GM19328 (cell line): ENCODE measurements around the gene PGK1.
"Not testable (repeated sequence)": the region's sequence is repeated elsewhere in the genome, so short reads cannot be mapped to it uniquely, and the experiment has no call there.

Source experiments
- ATAC-seq: cut with Tn5 transposase; IDR thresholded peaks from one replicate; pipeline ENCODE4 v1.9.1; 2021; ENCODE audit warnings: mild to moderate bottlenecking, moderate library complexity; ENCODE audit not compliant: unreplicated experiment

The PGK1 gene

DNA sequence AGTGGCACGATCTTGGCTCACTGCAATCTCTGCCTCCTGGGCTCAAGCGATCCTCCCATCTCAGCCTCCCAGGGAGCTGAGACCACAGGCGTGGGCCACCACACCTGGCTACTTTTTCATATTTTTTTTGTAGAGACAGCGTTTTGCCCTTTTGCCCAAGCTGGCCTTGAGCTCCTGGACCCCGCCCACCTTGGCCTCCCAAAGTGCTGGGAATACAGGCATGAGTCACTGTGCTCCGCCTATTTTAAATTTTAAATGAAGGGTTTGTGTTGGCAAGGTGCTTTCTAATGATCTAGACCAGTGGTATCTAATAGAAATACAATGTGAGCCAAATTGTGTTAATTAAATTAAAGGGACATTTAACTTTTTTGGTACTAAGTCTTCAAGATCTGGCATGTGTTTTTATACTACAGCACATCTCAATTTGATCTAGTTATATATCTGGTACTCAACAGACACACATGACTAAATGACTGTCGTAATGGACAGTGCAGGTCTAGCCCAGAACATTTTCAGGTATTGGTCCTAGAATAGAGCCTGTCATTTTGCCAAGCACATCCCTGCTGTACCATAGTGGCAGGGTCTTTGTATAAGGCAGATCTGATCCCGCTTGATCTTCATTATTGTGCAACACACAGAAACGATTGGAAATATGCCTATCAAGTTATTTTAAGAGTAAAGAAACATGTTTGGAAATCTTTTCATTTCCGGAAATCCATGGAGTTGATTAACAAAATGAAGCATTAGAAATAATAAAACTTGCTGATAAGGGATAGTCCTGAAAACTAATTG is 7.3 kb downstream of the PGK1 start:
- no peak for ATAC-seq

GRCh38 chrX:78116365-78116764 is 12.3 kb downstream of the PGK1 start:
- ATAC-seq = no peak

GRCh38 chrX:78116766-78117165 is 12.7 kb downstream of the PGK1 start:
- no peak for ATAC-seq

GRCh38 chrX:78118628-78119027 is 14.6 kb downstream of the PGK1 start:
- ATAC-seq = no peak

GRCh38 chrX:78119521-78120227 is 15.6 kb downstream of the PGK1 start:
- no peak for ATAC-seq

DNA sequence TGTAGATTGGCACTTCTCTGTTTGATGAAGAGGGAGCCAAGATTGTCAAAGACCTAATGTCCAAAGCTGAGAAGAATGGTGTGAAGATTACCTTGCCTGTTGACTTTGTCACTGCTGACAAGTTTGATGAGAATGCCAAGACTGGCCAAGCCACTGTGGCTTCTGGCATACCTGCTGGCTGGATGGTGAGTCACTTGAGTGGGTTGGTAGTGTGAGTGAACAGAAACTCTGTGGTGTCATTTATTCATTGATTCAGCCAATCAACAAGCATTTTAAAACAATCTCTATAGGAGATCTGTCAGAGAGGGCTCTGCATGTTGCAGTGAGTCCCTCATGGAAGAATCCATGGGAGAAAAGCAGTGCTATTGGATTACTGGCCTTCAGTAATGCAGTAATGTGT is 19.1 kb downstream of the PGK1 start:
- no peak for ATAC-seq

GRCh38 chrX:78124307-78124706 is 20.3 kb downstream of the PGK1 start:
- ATAC-seq = no peak

- ATAC-seq = no peak
Observed at GRCh38 chrX:78125148-78125547, 21.1 kb downstream of the PGK1 start.

DNA sequence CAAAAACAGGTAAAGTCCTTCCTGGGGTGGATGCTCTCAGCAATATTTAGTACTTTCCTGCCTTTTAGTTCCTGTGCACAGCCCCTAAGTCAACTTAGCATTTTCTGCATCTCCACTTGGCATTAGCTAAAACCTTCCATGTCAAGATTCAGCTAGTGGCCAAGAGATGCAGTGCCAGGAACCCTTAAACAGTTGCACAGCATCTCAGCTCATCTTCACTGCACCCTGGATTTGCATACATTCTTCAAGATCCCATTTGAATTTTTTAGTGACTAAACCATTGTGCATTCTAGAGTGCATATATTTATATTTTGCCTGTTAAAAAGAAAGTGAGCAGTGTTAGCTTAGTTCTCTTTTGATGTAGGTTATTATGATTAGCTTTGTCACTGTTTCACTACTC is 21.7 kb downstream of the PGK1 start:
- ATAC-seq = not testable (repeated sequence)

DNA sequence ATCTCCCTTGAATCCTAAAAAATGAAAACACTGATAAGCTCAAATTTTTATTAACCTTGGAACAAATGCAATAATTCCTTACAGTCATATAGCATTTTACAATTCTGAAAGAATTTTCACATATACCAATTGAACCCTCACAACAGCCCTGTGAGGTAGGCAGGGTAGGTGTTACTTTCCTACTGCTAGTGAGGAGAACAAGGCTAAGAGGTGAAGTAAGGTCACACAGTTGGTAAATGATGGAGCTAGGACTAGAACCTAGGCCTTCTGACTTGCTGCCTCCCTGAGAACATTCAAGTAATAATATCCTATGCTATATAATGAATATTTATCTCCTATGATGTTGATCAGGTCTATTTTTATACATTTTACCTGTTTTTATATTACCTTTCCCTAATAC is 25.7 kb downstream of the PGK1 start:
- no peak for ATAC-seq

DNA sequence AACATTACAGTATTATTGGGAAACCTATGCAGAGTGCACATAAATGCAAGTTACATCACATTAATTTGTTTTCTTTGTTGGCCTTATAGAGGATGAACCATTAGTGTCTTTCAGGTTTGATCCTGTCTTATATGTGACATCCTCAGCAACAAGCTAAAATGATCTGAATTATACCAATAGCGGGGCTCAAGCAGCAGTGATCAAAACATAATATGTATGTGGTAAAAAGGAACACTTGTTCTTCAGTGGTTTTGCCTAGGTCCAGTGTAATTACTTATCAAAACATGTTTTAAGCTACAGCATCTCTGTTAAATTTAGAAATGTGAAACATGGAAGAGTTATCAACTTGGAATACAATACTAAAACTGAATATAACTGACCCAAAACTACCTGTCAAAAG is 26.3 kb downstream of the PGK1 start:
- ATAC-seq = no peak

DNA sequence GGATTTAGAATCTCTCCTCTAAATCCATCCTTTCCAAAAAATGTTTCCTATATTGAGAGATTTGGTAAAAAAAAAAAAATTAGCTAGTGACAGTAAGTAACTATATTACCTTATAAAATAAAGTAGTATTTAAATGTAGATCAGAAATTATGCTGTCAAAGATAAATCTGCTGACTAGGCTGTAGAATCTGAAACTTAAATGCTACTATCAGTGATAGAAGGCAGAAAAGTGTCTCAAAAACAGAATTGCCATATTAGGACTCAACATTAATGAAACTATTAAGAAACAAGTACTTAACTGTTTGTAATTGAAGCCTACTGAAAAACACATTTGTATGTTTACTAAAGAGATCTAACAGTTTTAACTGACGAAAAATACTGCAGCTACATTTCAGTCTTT is 27.1 kb downstream of the PGK1 start:
- no peak for ATAC-seq

DNA sequence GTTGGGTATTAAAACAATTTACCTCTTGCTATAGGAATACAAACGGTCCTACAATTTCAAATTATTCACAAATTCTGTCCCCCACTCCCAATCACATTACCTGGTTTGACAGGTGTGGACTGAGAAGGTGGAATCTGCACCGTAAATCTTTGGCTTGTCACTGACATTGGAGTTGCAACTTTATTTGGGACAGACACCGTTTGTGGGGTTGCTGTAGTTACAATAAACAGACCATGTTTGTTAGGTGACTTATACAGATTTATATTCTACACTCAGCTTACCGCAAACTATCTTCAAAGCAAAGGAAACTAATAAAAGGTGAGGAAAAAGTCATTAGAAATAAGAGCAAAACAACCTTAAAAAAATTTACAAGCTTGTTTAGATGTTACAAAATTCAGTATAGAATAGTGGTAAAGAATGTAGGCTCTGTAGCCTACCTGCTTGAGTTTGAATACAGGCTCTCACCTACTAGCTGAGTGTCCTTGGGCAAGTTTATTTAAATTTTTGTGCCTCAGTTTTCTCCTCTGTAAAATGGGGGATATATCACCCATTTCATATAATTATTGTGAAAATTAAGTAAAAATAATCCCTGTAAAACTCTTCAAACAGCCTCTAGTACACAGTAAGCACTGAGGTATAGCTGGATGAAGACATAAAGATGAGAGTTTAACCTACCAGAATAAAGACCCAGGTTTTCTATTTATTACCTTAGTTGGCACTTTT is 29.4 kb downstream of the PGK1 start:
- no peak for ATAC-seq

DNA sequence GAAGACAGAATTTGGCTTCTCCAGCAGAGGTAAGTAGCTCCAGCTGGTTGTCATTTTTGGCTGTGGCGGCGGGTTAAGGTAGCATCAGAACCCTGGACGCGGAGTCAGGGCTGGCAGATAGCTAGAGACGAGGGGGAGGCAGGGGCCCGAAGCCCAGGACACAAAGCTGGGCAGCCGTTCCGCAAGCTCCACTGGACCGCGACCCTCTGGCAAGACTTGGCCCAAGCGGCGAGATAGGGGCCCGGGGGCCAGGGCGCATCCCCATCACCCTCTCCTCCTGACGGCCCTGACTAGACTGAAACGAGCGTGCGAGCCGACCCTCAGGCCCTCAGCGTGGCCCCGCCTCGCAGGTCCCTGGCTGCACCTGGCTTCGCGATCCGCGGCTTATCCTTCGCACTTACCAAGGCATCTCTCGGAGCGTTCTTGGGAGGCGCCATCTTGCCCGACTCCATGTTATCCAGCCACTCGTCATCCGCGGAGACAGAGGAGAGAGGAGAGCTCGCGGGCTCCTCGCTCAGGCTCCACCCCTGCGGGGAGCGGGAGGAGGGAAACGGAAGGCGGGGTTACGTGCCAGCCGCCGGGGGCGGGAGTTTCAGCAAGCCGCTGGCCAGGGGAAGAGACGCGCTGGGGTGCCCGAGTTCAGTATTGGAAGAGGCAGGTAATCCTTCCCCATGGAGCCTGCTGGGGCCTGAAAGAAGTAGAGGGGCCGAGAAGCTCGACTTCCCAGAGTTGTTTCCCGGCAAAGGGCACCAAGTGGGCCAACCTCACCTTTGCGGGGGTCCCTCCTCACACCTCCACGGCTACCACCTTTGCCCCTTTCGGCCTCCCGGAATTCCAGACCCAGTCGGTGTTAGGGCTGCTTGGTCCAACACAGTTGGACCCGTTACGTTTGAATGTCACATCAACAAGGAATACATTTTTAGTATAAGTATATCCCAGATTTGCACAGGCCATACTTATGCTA is 35.4 kb downstream of the PGK1 start, which contains the start of gene TAF9B:
Gene TAF9B, minus strand, starts transcription at position 491 of the 964 bp plus-strand sequence. Its CDS starts 39 bp downstream, at position 452.
- peak; percentile 93 for ATAC-seq

DNA sequence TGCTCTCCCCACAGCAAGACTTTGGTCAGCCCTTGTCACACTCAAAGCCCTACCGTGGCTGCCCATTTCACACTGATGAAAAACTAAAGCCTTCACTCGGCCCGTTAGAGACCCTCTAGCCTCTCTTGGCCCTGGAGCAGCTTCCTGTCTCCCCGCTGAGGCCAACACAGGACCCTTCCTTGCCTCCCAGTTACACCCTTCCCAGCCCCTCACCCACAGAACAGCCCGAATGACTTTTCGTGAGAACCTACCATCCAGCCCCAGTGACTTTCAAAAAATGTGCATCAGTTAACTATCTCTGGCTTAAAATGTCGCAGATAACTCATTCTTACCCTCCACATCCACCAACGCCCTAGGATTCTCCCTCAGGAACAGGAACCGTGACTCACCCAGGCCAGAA is 36.2 kb downstream of the PGK1 start:
- ATAC-seq = no peak

GRCh38 chrX:78147002-78147540 is 43.0 kb downstream of the PGK1 start:
- ATAC-seq = not testable (repeated sequence)

- ATAC-seq = not testable (repeated sequence)
Observed at GRCh38 chrX:78157373-78157772, 53.3 kb downstream of the PGK1 start.

DNA sequence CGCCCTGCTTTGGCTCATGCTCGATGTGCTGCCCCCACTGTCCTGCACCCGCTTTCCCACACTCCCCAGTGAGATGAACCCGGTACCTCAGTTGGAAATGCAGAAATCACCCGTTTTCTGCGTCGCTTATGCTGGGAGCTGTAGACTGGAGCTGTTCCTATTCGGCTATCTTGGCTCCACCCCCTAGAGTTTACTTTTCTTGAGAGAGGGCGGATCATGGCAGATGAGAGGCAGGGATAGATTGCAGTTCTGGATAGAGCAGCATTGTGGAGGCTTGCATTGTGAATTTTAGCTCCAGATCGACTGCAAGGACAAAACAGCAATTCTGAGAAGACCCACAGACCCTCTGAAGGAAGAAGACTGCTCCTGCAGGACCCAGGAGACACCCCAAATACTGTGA is 53.8 kb downstream of the PGK1 start:
- ATAC-seq = not testable (repeated sequence)

- ATAC-seq = not testable (repeated sequence)
Observed at GRCh38 chrX:78160711-78161110, 56.7 kb downstream of the PGK1 start.

DNA sequence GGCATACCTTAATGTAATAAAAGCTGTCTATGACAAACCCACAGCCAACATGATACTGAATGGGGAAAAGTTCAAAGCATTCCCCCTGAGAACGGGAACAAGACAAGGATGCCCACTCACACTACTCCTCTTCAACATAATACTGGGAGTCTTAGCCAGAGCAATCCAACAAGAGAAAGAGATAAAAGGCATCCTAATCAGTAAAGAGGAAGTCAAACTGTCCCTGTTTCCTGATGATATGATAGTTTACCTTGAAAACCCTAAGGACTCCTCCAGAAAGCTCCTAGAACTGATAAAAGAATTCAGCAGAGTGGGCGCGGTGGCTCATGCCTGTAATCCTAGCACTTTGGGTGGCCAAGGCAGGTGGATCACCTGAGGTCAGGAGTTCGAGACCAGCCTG is 59.1 kb downstream of the PGK1 start:
- ATAC-seq = not testable (repeated sequence)
